ENCODE measurements around the gene FAM185A. TPM values are rescaled to one million over a fixed set of nuclear protein-coding genes. Genes with fewer than 3 reads are reported as not detected.
A peak's percentile ranks its signal among the peaks of the same experiment; 100 is the strongest.
"Not testable (repeated sequence)": the region's sequence is repeated elsewhere in the genome, so short reads cannot be mapped to it uniquely, and the experiment has no call there.

Gene FAM185A
- total RNA-seq, 2 experiments from 2014 or later: 4.5 to 4.9 TPM

DNA sequence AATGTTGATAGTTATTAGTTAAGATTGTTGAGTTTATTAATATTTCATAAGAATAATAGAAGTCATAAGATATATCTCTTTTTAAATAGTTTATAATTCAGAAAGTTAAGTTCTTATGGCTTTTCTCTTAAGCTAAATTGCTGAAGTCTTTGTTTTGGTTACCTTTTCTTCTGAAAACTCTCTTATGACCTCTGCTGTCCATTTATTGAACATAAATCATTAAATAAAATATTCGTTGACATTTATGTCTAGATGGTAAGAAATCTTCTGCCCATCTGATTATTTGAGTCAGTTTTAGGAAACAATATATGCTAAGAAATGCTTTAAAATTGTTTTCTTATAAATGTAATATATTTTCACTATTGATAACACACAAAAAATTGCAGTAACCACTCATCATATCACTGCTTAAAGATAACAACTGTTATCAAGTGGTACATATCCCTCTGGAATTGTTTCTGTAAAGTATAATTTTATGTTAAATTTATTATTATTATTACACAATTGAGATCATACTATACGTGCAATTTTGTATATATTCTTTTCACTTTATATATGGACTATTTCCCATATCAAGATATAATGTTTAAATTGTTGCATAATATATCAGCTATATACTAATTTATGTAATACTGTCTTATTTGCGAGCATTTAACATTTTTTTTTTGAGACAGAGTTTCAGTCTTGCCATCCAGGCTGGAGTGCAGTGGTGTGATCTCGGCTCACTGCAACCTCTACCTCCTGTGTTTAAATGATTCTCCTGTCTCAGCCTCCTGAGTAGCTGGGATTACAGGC lies 3.1 kb upstream of the FAM185A start:
- H3K27ac Mint-ChIP-seq; CTCF ChIA-PET; H3K36me3 ChIP-seq (ENCODE audit: insufficient read depth, low read length); H3K27ac ChIP-seq (ENCODE audit: low read depth in 1 of 2, low read length in 2 of 2); ATAC-seq (ENCODE audit: poor library complexity); H3K9me3 Mint-ChIP-seq; H3K4me3 Mint-ChIP-seq; H3K4me3 ChIP-seq (ENCODE audit: low read length); H3K27me3 ChIP-seq (ENCODE audit: control insufficient read depth in 1 of 2, insufficient read depth in 2 of 2, low read length in 2 of 2); H3K27me3 Mint-ChIP-seq; H3K9me3 ChIP-seq (ENCODE audit: control insufficient read depth in 1 of 2, insufficient read depth in 1 of 2, low read length in 2 of 2); H3K36me3 Mint-ChIP-seq (ENCODE audit: low read depth); POLR2A ChIA-PET: not testable (repeated sequence)
- TF ChIP-seq, protein P1, sequence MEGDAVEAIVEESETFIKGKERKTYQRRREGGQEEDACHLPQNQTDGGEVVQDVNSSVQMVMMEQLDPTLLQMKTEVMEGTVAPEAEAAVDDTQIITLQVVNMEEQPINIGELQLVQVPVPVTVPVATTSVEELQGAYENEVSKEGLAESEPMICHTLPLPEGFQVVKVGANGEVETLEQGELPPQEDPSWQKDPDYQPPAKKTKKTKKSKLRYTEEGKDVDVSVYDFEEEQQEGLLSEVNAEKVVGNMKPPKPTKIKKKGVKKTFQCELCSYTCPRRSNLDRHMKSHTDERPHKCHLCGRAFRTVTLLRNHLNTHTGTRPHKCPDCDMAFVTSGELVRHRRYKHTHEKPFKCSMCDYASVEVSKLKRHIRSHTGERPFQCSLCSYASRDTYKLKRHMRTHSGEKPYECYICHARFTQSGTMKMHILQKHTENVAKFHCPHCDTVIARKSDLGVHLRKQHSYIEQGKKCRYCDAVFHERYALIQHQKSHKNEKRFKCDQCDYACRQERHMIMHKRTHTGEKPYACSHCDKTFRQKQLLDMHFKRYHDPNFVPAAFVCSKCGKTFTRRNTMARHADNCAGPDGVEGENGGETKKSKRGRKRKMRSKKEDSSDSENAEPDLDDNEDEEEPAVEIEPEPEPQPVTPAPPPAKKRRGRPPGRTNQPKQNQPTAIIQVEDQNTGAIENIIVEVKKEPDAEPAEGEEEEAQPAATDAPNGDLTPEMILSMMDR (IDR thresholded peaks at IDR 0.05): peak; percentile 15
- peak in 2 of 14 experiments; percentile 9 to 32 for DNase-seq
- peaks cover 14% of the 10 kb centered on the region for H3K4me1 Mint-ChIP-seq (ENCODE audit: low read depth)
- H3K4me1 ChIP-seq (ENCODE audit: insufficient read depth, low read length): peaks cover 13% of the 10 kb centered on the region
- intact Hi-C loops (cut with DNase I, micrococcal nuclease): loop anchor here in 1 of 2 experiments (5.0 to 10.0 kb wide), 2 partner anchors 327 to 461 kb away; partner anchors contain the start of genes FBXL13 and SH2B2

GRCh38 chr7:102749445-102749786 lies 617 bp downstream of the FAM185A start:
- Mint-ChIP-seq H3K4me1 (ENCODE audit: low read depth) (peaks cover 14% of the 10 kb centered on the region), H3K4me3 (peak overlapping the region; percentile 90)
- DNase-seq; H3K36me3 ChIP-seq (ENCODE audit: insufficient read depth, low read length); H3K27me3 ChIP-seq (ENCODE audit: control insufficient read depth in 1 of 2, insufficient read depth in 2 of 2, low read length in 2 of 2); H3K27ac Mint-ChIP-seq; H3K9me3 ChIP-seq (ENCODE audit: control insufficient read depth in 1 of 2, insufficient read depth in 1 of 2, low read length in 2 of 2); H3K36me3 Mint-ChIP-seq (ENCODE audit: low read depth); H3K27me3 Mint-ChIP-seq; H3K9me3 Mint-ChIP-seq; CTCF ChIA-PET; ATAC-seq (ENCODE audit: poor library complexity); H3K27ac ChIP-seq (ENCODE audit: low read depth in 1 of 2, low read length in 2 of 2): not testable (repeated sequence)
- intact Hi-C loops (cut with DNase I, micrococcal nuclease): loop anchor here in 1 of 2 experiments (5.0 to 10.0 kb wide), 2 partner anchors 323 to 465 kb away; partner anchors contain the start of genes FBXL13 and SH2B2
- Histone ChIP-seq H3K4me1 (ENCODE audit: insufficient read depth, low read length) (peaks cover 13% of the 10 kb centered on the region), H3K4me3 (ENCODE audit: low read length) (peak overlapping the region; percentile 70)
- POLR2A ChIA-PET: interaction anchor here (1.1 kb wide), 1 partner anchor 400 kb away, joined by 5 read pairs; the partner anchor contains the start of gene NAPEPLD

DNA sequence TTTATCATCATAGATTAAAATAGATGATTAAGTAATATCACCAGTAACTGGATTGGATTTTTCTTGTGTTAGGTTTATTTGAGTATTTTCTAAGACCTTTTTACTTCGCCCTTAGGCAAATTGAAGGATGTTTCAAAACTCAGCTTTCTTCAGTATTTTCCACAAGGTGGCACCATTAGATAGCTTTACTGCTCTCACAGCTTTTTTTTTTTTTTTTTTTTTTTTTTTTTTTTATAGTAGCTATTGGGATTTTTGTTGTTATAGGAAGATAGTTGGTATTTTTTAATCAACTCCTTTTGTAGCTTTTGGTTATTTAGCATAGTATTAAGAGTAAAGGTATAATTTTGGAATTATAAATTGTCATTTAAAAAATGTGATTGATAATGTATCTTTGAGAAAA lies 9.4 kb downstream of the FAM185A start:
- TF ChIP-seq, protein P1 (IDR thresholded peaks at IDR 0.05): peak; percentile 50
- H3K27me3 ChIP-seq (ENCODE audit: control insufficient read depth in 1 of 2, insufficient read depth in 2 of 2, low read length in 2 of 2); ATAC-seq (ENCODE audit: poor library complexity); H3K4me1 ChIP-seq (ENCODE audit: insufficient read depth, low read length); H3K27ac ChIP-seq (ENCODE audit: low read depth in 1 of 2, low read length in 2 of 2); H3K27me3 Mint-ChIP-seq; H3K27ac Mint-ChIP-seq; H3K9me3 Mint-ChIP-seq; CTCF ChIA-PET; H3K4me3 Mint-ChIP-seq; H3K36me3 ChIP-seq (ENCODE audit: insufficient read depth, low read length); H3K4me1 Mint-ChIP-seq (ENCODE audit: low read depth); H3K9me3 ChIP-seq (ENCODE audit: control insufficient read depth in 1 of 2, insufficient read depth in 1 of 2, low read length in 2 of 2); H3K36me3 Mint-ChIP-seq (ENCODE audit: low read depth); H3K4me3 ChIP-seq (ENCODE audit: low read length); POLR2A ChIA-PET: not testable (repeated sequence)
- intact Hi-C loops (cut with DNase I, micrococcal nuclease): loop anchor here in 1 of 2 experiments (10.0 kb wide), 1 partner anchor 307 kb away; no protein-coding TSS in a partner anchor
- peak in 1 of 14 experiments; percentile 19 for DNase-seq

GRCh38 chr7:102759934-102760333 lies 11.1 kb downstream of the FAM185A start:
- ATAC-seq (ENCODE audit: poor library complexity); DNase-seq; H3K9me3 ChIP-seq (ENCODE audit: control insufficient read depth in 1 of 2, insufficient read depth in 1 of 2, low read length in 2 of 2); H3K27me3 Mint-ChIP-seq; H3K36me3 ChIP-seq (ENCODE audit: insufficient read depth, low read length); H3K9me3 Mint-ChIP-seq; H3K27me3 ChIP-seq (ENCODE audit: control insufficient read depth in 1 of 2, insufficient read depth in 2 of 2, low read length in 2 of 2); H3K4me1 ChIP-seq (ENCODE audit: insufficient read depth, low read length); H3K4me3 ChIP-seq (ENCODE audit: low read length); POLR2A ChIA-PET; H3K27ac Mint-ChIP-seq; H3K27ac ChIP-seq (ENCODE audit: low read depth in 1 of 2, low read length in 2 of 2); H3K4me1 Mint-ChIP-seq (ENCODE audit: low read depth); H3K36me3 Mint-ChIP-seq (ENCODE audit: low read depth); H3K4me3 Mint-ChIP-seq; CTCF ChIA-PET: not testable (repeated sequence)
- intact Hi-C loops (cut with DNase I, micrococcal nuclease): loop anchor here in 1 of 2 experiments (10.0 kb wide), 1 partner anchor 305 kb away; no protein-coding TSS in a partner anchor

DNA sequence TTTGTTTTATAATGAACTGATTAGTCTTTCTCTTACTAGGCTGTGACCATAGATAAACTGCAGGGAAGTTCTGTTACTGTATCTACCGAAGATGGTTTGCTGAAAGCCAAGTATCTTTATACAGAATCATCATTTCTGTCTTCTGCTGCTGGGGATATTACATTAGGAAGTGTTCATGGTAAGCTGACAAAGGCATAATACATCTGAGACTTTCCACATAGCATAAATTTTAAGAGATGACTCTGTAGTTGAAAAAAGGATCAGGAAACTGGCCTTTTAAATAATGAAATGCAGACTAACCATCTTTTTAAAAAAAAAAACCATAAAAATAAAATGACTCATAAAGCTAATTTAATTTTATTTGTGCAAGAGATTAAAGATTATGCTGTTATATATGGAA lies 12.4 kb downstream of the FAM185A start:
- CTCF ChIA-PET; H3K4me3 ChIP-seq (ENCODE audit: low read length); H3K27ac Mint-ChIP-seq; DNase-seq; H3K9me3 ChIP-seq (ENCODE audit: control insufficient read depth in 1 of 2, insufficient read depth in 1 of 2, low read length in 2 of 2); H3K36me3 ChIP-seq (ENCODE audit: insufficient read depth, low read length); ATAC-seq (ENCODE audit: poor library complexity); intact Hi-C loops (cut with DNase I, micrococcal nuclease); H3K9me3 Mint-ChIP-seq; H3K27me3 ChIP-seq (ENCODE audit: control insufficient read depth in 1 of 2, insufficient read depth in 2 of 2, low read length in 2 of 2); H3K4me1 ChIP-seq (ENCODE audit: insufficient read depth, low read length); H3K4me1 Mint-ChIP-seq (ENCODE audit: low read depth); H3K36me3 Mint-ChIP-seq (ENCODE audit: low read depth); H3K27me3 Mint-ChIP-seq; POLR2A ChIA-PET; H3K4me3 Mint-ChIP-seq; H3K27ac ChIP-seq (ENCODE audit: low read depth in 1 of 2, low read length in 2 of 2): not testable (repeated sequence)

Measured in CD4-positive, alpha-beta T cell (primary cell).